GDM1 (cell line): ENCODE data around the gene CALHM2.

Source experiments
- DNase-seq: peaks from one replicate; lab custom pipeline; 2025; lab: John Stamatoyannopoulos, UW

The CALHM2 gene

DNA sequence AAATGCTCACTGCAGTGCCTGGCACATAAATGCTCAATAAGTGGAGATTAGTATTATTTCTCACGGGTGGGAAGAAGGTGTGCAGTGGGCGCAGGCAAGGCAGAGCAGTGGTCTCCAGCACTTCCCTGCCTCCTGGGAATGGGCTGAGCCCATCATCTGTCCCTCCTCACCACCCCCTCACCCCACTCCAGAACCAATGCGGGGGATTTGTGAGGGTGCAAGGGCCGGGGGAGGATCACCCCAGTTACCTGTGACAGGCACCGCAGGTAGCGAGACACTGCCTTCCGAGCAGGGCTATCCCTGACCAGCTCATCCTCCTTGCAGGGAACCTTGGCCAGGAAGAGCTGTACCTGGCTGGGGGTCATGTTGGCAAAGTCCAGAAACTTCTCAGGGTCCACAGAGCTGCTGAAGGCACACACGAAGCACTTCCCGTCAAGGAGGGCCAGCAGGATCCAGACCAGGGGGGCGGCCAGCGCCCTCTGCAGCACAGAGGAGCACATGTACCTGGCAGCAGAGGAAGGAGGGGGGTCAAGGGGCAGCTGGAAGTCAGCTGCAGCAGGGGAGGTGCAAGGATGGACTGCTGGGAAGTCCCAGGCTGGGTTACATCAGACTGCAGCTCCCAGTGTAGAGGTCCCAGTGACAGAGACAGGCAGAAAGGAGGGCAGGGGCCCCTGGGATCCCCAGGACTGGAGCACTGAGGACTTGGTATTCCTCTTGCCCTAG, 24.0 kb upstream of the CALHM2 start:
- no peak for DNase-seq

DNA sequence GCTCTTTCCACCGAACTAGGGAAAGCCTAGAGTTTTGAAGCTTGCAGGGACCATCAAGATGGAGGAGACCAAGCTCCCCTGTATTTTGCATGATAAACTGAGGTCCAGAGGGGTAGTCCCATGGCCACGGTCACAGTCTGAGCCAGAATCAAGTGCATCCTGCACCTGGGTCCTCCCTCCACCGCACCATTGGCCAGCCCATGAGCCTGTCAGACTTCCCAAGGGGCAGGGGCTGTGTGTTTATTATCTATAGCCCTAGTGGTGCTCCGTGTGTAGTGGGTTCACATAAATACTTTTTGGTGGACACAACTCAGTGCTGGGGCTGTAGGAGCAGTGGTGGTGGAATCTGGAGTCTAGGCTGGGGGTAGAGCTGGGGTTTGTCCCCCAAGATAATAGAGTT, 23.3 kb upstream of the CALHM2 start:
- no peak for DNase-seq

DNA sequence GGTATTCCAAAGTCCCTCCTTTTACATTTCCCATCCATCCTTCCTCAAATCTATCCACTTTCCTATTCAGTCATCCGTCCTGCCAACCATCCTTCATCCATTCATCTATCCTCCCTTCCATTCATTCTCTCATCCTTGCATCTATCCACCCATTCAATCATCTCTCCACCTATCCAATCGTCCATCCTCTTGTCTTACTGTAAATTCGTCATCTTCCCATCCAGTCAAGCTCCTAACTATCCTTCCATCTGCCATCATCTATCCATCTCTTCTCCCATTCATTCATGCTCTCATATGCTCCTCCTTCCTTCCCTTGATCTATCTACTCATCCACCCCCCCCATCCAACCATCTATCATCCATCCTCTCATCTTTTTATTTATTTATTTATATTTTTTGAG, 21.9 kb upstream of the CALHM2 start:
- DNase-seq: no peak

DNA sequence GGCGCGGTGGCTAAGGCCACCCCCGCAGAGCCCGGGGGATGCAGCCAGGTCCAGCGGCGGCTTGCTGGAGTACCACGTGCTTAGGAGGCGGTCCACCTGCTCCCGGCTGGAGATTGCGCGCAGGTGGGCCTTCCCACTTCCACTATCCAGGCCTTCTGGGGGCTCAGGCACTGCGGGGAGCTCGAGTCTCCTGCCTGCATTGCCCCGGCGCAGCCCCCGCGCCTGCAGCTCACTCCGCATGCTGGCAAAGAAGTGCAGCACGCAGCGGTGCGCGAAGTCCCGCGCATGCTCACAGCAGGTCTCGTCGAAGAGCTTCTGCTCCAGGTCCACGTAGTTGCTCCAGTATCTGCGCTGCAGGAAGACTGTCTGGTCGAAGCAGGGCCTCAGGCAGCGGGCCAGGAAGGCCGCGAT, 21.1 kb upstream of the CALHM2 start:
- no peak for DNase-seq

DNA sequence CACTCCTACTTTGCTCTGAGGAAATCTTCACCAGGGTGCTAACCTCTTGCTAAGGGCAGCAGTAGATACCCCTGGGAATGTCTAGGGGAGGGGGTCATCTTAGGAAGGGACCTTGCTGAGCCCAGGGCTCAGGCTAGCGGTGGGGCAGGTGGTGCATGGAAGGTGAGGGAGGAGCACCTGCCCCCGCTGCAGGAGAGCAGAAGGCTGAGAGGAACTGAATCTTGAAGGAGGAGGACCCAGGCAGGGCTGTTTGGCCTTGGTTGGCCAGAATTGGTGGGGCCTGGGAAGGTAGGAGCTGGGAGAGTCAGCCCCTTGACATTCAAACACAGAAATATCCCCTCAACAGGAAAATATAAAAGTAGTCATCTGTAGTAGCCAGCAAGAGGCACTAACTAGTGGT, 19.8 kb upstream of the CALHM2 start:
- no peak for DNase-seq

DNA sequence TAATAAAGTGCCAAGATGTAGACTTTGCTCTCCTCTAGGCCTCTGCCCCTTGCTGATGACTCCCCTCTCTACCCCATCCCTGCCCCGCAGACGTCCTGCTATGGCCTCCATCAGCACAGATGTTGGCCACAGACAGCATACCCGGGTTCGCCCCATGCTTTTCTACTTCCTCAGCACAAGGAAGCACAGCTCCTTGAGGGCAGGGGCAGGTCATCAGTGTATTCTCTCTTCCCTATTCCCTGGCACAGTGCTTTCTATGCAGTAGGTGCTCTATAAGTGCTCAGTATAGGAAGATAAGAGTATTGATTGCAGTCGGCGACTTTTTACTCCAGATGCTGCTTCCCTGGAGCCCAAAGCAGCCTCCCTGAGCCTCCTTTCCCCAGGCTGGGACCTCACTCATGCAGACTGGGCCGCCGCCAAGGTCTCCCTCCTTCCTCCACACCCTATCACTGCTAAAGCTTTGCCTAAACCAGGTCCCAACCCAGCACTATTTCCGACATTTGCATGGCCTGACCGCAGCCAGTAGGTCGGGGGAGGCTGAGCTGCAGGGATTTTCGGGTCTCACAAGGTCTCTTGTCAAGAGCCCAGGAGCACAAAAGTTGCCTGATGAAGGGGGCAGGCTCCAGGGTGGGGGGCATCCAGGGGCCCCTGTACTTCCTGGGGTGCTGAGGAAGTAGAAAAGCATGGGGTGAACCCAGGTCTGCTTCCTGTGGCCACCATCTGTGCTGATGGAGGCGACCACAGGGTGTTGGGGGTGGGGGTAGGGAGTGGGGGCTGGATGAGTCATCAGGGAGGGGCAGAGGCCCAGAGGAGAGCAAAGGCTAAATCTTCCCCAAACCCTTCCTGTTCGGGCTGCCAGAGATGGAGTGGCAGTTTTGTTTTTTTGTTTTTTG, 18.8 kb upstream of the CALHM2 start:
- DNase-seq: peak; percentile 91

DNA sequence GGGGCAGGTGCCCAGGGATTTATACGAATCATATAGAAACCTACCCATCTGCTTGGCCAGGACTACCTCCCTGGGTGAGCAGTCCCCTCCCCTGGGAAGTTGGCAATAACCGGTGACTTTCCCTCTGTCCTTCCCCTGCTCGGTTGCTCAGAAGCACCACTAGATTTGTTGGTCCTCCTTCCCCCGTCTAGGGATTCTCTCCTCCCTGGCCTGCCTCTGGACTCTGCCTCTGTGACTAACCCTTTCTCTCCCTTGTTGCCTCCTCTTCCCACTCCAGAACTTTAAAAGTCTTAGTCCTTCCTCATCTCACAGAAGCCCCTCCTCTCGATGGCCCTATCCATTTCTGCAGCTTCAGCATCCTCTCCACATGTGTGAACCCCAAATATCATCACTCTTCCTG, 17.0 kb upstream of the CALHM2 start:
- no peak for DNase-seq

DNA sequence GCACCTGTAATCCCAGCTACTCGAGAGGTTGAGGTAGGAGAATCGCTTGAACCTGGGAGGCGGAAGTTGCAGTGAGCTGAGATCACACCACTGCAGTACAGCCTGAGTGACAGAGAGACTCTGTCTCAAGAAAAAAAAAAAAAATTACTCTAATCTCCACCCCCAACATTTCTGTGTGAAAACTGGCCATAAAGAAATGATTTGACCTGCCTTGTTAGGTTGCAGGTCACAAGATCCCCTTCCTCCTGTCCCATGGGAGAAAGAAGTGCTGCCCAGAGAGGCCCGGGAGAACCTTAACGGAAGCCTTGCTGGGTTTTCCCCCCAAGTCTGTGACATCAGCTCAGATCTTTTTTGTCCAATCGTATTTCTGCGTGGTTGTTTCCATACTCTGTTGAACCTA, 15.2 kb upstream of the CALHM2 start:
- DNase-seq: no peak

DNA sequence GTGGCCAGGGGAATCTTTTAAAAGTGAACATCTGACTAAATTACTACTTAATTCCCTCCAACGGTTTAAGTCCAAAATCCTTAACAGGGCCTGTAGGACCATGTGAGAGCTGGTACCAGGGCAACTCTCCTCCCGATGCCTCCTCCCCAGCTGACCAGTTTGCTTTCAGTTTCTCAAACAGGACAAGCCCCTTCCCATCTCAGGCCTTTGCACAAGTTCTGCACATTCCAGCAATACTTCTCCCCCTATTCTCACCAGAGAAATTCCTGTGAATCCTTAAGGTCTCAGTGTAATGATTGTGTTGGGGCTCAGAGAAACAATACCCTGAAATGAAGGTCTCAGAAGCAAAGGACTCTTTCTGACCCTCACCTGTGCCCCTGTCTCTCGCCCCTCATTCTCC, 14.6 kb upstream of the CALHM2 start:
- no peak for DNase-seq

DNA sequence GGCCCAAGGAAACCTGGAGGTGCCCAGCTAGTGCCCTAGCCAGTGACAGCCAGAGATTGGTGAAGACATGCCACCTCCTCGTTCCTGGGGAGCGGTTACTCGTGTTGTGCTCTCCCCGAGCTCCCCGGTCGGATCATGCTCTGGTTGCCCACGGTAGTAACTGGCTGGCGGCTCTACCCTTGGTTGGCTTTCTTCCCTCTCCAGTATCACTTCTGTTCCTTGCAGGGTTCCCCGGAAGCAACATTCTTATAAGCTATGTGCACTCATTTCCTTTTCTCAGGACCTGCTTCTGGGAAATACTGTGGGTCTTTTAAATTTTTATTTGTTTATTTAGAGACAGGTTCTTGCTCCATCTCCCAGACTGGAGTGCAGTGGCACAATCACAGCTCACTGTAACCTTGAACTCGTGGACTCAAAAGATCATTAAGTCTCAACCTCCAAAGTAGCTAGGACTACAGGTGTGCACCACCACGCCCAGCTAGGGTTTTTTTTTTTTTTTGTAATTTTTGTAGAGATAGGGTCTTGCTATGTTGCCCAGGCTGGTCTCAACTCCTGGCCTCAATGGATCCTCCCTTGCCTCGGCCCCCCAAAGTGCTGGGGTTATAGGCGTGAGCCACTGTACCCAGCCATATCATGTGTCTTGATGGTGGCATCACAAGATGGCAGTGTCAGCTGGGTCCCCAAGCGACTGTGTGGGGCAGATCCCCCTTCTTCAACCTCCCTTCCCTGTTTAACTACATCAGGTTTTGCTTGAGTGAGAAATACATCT, 13.4 kb upstream of the CALHM2 start:
- DNase-seq: no peak

DNA sequence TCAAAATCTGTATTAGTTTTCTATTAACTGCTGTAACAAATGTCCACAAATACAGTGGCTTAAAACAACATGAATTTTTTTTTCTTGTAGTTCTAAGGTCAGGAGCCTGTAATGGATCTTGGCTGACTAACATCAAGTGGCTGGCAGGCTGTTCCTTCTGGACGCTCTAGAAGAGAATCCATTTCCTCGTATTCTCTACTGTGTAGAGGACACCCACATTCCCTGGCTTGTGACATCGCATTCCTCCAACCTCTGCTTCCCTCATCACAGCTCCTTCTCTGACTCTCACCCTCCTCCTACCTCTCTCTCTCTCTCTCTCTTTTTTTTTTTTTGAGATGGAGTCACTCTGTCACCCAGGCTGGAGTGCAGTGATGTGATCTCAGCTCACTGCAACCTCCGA, 11.3 kb upstream of the CALHM2 start:
- no peak for DNase-seq

DNA sequence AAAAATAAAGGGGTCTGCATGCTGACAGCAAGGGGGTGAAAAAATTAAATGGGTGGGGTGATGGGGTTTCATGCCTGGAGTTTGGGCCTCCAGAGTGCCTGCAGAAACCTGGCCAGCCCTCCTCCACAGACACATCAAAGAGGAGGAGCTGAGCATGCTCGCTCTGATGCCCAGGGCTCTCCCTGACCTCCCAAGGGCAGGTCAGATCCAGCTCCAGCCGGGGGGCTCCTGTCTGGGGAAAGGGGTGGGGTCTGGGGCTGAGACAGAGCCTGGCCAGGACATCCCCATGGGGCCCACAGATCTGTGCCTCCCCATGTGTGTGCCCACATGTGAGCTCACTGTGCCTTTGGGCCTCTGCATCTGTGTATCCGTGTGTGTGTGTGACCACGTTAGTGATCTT, 7.4 kb upstream of the CALHM2 start:
- no peak for DNase-seq

DNA sequence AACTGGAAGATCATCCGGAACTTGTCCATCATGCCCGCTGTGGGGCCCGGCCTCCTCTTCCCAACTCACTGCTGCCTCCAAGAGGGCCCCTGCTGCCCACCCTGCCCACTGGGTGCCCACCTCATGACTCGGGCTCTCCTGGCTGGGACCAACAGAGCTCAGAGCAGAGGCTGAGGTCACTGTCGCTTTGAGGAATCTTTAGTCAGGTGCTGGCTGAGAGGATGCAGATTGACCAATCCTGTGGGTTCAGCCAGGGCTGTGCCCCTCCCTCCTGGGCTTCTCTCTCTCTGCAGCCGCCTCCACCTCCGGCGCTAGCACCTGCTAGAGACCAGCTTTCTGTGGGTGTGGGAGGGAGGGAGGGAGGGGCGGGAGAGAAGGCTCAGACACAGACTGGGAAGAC, 6.5 kb upstream of the CALHM2 start, which contains the start of gene CALHM1:
CALHM1 (minus strand) TSS at position 181 of the 400 bp plus-strand sequence; CDS start at position 32, 149 bp downstream.
- DNase-seq: no peak

DNA sequence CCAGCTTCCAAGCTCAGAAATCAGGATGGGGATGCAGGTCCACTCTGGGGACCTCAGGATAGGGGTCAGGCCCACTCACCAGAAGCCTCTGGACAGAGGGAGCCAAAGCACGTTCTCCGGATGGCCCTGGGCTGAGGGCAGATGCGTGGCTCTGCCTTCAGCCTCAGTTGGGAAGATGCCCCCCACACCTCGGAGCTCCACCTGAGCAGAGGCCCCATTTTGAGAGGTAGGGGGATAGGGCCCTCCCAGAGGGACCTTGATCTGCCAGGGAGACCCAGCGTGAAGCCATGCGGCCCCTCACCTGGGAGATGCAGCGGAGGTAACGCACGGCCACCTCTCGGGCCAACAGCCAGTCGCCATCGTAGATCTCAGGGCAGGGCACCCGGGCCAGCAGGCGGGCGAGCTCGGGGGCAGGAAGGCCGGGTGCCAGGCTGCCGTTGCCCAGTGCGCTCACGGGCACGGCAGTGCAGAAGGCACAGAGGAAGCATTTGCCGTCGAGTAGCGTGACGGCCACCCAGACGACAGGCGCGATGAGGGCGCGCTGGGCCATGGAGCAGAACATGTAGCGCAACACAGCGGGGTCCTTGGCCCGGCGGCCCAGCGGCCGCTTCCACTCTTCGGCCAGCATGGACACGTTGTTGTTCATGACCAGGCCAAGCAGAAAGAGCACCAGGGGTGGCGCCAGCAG, 5.9 kb upstream of the CALHM2 start:
- DNase-seq: no peak

DNA sequence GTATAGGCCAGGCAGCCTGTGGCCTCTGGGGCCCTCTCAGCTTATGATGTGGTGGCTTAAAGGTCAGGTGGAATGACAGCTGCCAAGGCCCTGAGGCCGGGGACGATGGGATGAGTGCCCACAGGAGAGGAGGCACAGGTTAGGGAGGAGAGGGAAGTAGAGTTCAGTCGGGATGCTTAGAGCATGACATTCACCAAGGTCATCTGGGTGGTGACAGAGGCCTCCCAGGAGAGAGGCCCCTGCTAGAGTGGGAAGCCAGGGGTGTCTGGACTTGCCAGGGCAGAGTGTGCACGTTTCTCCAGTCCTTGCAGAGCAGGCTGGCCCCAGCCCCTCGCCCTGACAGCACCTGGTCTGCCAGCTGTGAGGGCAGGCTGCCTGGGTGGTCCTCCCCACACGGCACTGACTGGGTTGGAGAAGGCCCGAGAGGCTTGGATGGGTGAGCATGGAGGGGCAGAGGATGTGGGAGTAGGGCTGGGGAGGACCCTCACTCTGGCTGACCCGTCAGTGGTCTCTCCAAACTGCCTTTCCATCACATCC, 5.1 kb upstream of the CALHM2 start:
- no peak for DNase-seq

DNA sequence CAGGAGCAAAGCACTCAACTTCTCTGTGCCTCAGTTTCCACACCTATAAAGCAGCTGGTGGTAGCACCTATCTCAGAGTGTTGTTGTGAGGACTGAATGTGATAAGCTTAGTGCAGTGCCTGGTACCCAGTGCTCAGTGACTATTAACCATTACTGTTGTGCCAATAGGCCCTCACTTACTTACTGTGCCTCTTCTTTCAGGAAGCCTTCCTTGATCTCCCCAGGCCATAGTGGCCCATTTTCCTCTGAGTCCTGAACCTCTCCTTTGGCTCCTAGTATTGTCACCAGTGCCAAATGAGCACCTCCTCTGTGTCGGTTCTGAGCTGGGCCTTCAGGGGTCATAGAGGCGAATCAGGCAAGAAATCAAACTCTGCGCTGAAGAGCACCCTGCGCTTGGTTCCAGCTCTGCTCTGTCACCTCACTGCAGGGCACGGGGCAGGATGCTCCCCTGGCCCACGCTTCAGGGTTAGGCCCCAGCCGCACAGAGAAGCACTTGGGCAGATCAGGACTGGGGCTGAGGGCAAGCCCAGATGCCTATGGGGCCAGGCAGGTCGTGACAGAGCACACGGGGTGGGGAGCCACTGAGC, 4.0 kb upstream of the CALHM2 start:
- no peak for DNase-seq

DNA sequence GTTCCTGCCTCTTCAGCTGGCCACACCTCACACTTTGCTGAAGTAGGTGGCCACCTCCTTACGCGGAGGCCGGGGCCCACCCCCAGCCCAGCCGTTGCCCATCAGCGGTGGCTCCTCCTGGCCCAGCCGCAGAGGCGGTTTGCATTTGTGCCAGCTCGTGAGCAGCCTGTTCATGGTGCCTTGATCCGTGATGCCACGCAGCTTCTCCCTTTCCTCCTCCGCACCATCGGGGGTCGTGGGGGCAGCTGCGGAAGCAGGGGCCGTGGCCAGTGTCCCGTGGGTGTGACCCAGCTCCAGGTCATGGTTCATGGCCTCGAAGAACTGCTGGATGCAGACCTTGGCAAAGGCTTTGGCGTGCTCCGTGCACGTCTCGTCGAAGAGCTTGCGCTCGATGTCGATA, 3.1 kb upstream of the CALHM2 start:
- DNase-seq: no peak

DNA sequence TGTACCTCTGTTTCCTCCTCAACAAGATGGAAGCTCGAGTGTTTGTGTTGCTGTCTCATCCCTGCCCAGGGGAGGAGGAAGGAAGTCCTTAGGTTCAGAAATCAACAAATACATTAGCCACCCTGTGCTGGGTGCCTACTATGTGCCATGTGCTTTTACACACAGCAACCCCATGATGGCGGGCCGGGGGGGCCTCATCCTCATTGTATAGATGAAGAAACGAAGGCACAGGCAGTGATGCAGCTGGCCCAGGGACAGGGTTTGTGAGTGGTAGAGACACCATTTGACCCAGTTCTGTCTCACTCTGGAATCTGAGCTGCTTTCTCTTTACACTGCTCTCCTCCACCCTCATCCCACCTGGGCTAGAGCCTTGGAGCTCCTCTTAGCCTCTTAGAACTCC, 1.9 kb upstream of the CALHM2 start:
- DNase-seq: no peak

DNA sequence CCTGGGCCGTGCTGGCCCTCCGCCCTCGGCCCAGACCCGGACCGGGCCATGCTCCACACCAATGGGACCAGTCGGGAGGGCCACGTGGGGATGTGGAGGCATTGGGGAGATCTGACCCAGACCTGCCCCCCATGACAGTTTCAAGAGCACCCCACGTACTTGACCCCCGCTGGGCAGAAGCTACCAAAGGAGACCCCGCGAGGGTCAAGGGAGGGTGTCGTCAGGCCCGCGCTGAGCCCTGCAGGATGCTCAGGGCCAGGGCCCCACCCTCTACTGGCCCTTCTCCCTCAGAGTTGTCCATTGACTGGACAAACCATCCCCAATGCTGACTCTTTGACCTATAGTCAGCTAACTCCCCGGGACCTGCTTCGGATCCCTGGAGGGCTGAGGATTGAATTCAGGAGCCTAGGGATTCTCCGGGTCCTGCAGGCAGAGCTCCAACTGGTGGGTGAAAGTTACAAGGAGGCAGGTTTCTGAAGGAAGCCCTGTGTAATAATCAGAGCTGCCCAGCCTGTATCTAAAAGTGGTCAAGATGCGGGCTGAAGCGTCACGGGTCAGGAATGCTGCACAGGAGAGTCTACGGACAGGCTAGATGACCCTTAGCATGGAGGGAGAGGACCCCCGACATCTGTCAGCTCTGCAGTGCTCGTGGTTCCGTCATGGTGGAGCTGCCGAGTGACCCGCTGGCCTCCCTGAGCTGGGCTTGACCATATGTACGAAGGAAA, 498 bp upstream of the CALHM2 start:
- DNase-seq: no peak

DNA sequence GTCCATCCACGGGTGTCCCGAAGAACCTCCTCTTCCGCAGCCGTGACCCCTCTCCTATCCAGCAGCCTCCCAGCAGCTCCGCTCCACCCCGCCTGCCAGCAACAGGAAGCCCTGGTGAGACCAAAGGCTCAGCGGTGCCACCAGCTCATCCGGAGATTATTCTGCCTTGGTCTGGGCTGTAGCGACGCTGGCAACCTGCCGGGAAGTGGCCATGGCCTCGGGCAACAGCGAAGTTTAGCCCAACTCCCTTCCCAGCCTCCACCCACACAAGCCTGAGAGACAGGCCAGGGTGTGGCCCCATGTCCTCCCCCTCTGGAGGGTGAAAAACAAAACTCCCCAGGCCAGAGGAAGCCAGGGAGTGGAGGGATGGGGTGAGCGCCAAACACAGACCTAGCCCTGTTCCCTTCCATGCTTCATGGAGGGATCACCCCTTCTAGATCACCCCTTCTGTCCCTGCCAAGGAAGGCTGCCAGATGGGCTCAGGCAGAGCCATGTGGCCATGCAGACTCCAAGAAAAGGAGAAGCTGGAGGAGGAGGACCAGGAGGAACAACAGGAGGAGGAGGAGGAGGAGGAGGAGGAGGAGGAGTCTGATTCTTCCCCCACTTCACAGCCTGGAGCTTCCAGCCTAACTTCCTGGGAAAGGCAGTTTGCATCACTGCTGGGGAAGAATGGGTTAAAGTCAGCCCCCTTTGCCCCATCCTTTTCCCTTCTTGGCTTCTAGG, 918 bp downstream of the CALHM2 start:
- DNase-seq: peak; percentile 46
